GM12891 (cell line): ENCODE measurements around the gene SYT5.

Source experiments
- POLR2A ChIP-seq: IDR thresholded peaks from 2 replicates; pipeline ENCODE4 v1.6.1; 2011; ENCODE audit warnings: low read depth, low read length, control low read depth
- TAF1 ChIP-seq: IDR thresholded peaks from 2 replicates; pipeline ENCODE4 v1.6.1; 2011; ENCODE audit warnings: low read depth, low read length, control low read depth

- TF ChIP-seq POLR2A (no peak), TAF1 (no peak)
These were observed 16.7 kb upstream of the SYT5 start for GRCh38 chr19:55196803-55197202.
